SH-SY5Y (cell line): ENCODE data around the gene PPARGC1A.

Experiments
- GATA2 ChIP-seq: IDR thresholded peaks from 2 replicates; pipeline ENCODE4 v1.6.1; 2011; ENCODE audit warnings: mild to moderate bottlenecking, low read depth, low read length
- GATA3 ChIP-seq: IDR thresholded peaks from 2 replicates; pipeline ENCODE4 v1.6.1; 2011; ENCODE audit warnings: low read depth, mild to moderate bottlenecking, low read length, moderate library complexity

DNA sequence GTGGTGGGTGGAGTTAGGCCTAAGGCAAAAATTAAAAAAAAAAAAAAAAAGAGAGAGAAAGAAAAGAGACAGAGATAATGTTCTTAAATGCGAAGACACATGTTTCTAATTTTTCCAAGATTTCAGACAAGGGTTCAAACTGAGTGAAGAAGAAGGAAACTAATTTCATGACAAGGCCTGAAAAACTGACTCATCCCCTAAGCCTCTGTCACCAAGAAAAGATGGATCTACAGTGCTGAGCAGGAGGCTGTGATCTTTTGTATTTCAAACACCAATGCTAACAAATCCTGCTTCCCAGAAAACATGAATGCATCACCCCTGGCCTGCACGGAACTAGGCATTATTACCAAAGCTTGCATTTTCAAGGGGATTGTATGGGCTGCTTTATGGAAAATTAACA is 75.3 kb downstream of the PPARGC1A start:
- TF ChIP-seq GATA2 (no peak), GATA3 (no peak)
